Ishikawa (cell line): ENCODE results near the gene ZNF654.

Experiments used
- CEBPB ChIP-seq: IDR thresholded peaks from 2 replicates; pipeline ENCODE4 v1.6.1; 2012
- CREB1 ChIP-seq: IDR thresholded peaks from 2 replicates; pipeline ENCODE4 v1.6.1; 2012; ENCODE audit warnings: low read depth
- EGR1 ChIP-seq: IDR thresholded peaks from 2 replicates; pipeline ENCODE4 v1.6.1; 2012
- EP300 ChIP-seq: IDR thresholded peaks from 2 replicates; pipeline ENCODE4 v1.6.1; 2012; ENCODE audit warnings: borderline replicate concordance
- FOXM1 ChIP-seq: IDR thresholded peaks from 2 replicates; pipeline ENCODE4 v1.6.1; 2012; ENCODE audit warnings: low read depth, borderline replicate concordance
- MAX ChIP-seq: IDR thresholded peaks from 2 replicates; pipeline ENCODE4 v1.6.1; 2012
- NFIC ChIP-seq: IDR thresholded peaks from 2 replicates; pipeline ENCODE4 v1.6.1; 2012
- RAD21 ChIP-seq: IDR thresholded peaks from 2 replicates; pipeline ENCODE4 v1.6.1; 2012; ENCODE audit warnings: low read depth
- REST ChIP-seq: IDR thresholded peaks from 2 replicates; pipeline ENCODE4 v1.6.1; 2012; ENCODE audit warnings: low read depth, mild to moderate bottlenecking
- TAF1 ChIP-seq: IDR thresholded peaks from 2 replicates; pipeline ENCODE4 v1.6.1; 2012; ENCODE audit warnings: low read depth, mild to moderate bottlenecking
- TCF12 ChIP-seq: IDR thresholded peaks from 2 replicates; pipeline ENCODE4 v1.6.1; 2012; ENCODE audit warnings: low read depth
- TEAD4 ChIP-seq: IDR thresholded peaks from 2 replicates; pipeline ENCODE4 v1.6.1; 2012
- USF1 ChIP-seq: IDR thresholded peaks from 2 replicates; pipeline ENCODE4 v1.6.1; 2012
- YY1 ChIP-seq: IDR thresholded peaks from 2 replicates; pipeline ENCODE4 v1.6.1; 2012; ENCODE audit warnings: low read depth
- ZBTB7A ChIP-seq: IDR thresholded peaks from 2 replicates; pipeline ENCODE4 v1.6.1; 2012; ENCODE audit warnings: low read depth

Gene ZNF654

GRCh38 chr3:88150371-88150770, 91.3 kb downstream of the ZNF654 start:
- TF ChIP-seq ZBTB7A (no peak), YY1 (no peak)

GRCh38 chr3:88150806-88151205, 91.8 kb downstream of the ZNF654 start:
- TF ChIP-seq FOXM1 = no peak

GRCh38 chr3:88151358-88151757, 92.3 kb downstream of the ZNF654 start:
- TF ChIP-seq NFIC (no peak), EP300 (no peak), EGR1 (no peak), CREB1 (no peak)

- TF ChIP-seq TCF12 (no peak), CEBPB (no peak), MAX (no peak), REST (no peak), ZBTB7A (no peak), FOXM1 (no peak), NFIC (no peak), EP300 (no peak), TEAD4 (no peak)
Measured at GRCh38 chr3:88152841-88153240, 93.8 kb downstream of the ZNF654 start.

- TF ChIP-seq EP300 = no peak
- TF ChIP-seq REST = no peak
- no peak for TF ChIP-seq FOXM1
- no peak for TF ChIP-seq MAX
- no peak for TF ChIP-seq ZBTB7A
- no peak for TF ChIP-seq RAD21
- no peak for TF ChIP-seq TAF1
- TF ChIP-seq TCF12 = no peak
- no peak for TF ChIP-seq TEAD4
- no peak for TF ChIP-seq NFIC
- no peak for TF ChIP-seq USF1
- no peak for TF ChIP-seq YY1
- no peak for TF ChIP-seq EGR1
- TF ChIP-seq CEBPB = no peak
- TF ChIP-seq CREB1 = no peak
Measured at GRCh38 chr3:88166419-88166971, 107.4 kb downstream of the ZNF654 start.

- TF ChIP-seq MAX = no peak
- TF ChIP-seq FOXM1 = no peak
- no peak for TF ChIP-seq RAD21
- no peak for TF ChIP-seq CEBPB
- TF ChIP-seq CREB1 = no peak
- no peak for TF ChIP-seq TCF12
- TF ChIP-seq ZBTB7A = no peak
- no peak for TF ChIP-seq YY1
- no peak for TF ChIP-seq TEAD4
- TF ChIP-seq TAF1 = no peak
- TF ChIP-seq REST = no peak
- TF ChIP-seq USF1 = no peak
- no peak for TF ChIP-seq EGR1
- TF ChIP-seq EP300 = no peak
- TF ChIP-seq NFIC = no peak
Measured at GRCh38 chr3:88167173-88167572, 108.1 kb downstream of the ZNF654 start.
